Activated naive CD8-positive, alpha-beta T cell treated with anti-CD3 and anti-CD28 coated beads for 36 hours (primary cell): Measurements from ENCODE around the gene RNPS1. TPM values are rescaled to one million over a fixed set of nuclear protein-coding genes. Genes with fewer than 3 reads are reported as not detected.
A peak's percentile ranks its signal among the peaks of the same experiment; 100 is the strongest.

Experiments used
- DNase-seq: peaks from one replicate; pipeline ENCODE4 v3.0.0; 2021
- H3K27ac Mint-ChIP-seq: one replicate; pipeline ENCODE4 v1.8.0; 2022; ENCODE audit warnings: mild to moderate bottlenecking, moderate library complexity, mixed read lengths
- H3K27me3 Mint-ChIP-seq: one replicate; pipeline ENCODE4 v1.8.0; 2022; ENCODE audit warnings: mild to moderate bottlenecking, mixed read lengths
- H3K36me3 Mint-ChIP-seq: one replicate; pipeline ENCODE4 v1.8.0; 2021; ENCODE audit warnings: mild to moderate bottlenecking, mixed read lengths
- H3K4me1 Mint-ChIP-seq: one replicate; pipeline ENCODE4 v1.8.0; 2021; ENCODE audit warnings: mixed read lengths
- H3K4me3 Mint-ChIP-seq: one replicate; pipeline ENCODE4 v1.8.0; 2022; ENCODE audit warnings: mild to moderate bottlenecking, moderate library complexity, mixed read lengths
- H3K9me3 Mint-ChIP-seq: one replicate; pipeline ENCODE4 v1.8.0; 2022; ENCODE audit warnings: mixed read lengths
- total RNA-seq, 2 experiments: library from RNA; stranded (reverse); gene quantifications; one replicate each; pipeline ENCODE4 v1.2.3, GENCODE V29; 2021

RNPS1 gene
- total RNA-seq, 2 experiments from 2014 or later, result 403 to 415 TPM

GRCh38 chr16:2208772-2209171, 59.2 kb downstream of the RNPS1 start:
- Mint-ChIP-seq H3K4me3 (no peak overlapping the region), H3K36me3 (peaks cover 35% of the 10 kb centered on the region), H3K27ac (no peak overlapping the region), H3K9me3 (no peaks in the 10 kb centered on the region), H3K4me1 (peaks cover 31% of the 10 kb centered on the region), H3K27me3 (no peaks in the 10 kb centered on the region)
- DNase-seq, result no peak

- no peak for DNase-seq
- Mint-ChIP-seq H3K4me3 (no peak overlapping the region), H3K36me3 (peaks cover 30% of the 10 kb centered on the region), H3K27ac (no peak overlapping the region), H3K9me3 (no peaks in the 10 kb centered on the region), H3K4me1 (peaks cover 31% of the 10 kb centered on the region), H3K27me3 (no peaks in the 10 kb centered on the region)
These were observed 59.6 kb downstream of the RNPS1 start for GRCh38 chr16:2208308-2208707.

GRCh38 chr16:2207872-2208271, 60.1 kb downstream of the RNPS1 start:
- Mint-ChIP-seq H3K27me3 (no peaks in the 10 kb centered on the region), H3K27ac (peak overlapping the region; percentile 61), H3K4me3 (peak overlapping the region; percentile 88), H3K36me3 (peaks cover 26% of the 10 kb centered on the region), H3K4me1 (peaks cover 26% of the 10 kb centered on the region), H3K9me3 (no peaks in the 10 kb centered on the region)
- DNase-seq, result no peak

- peaks cover 20% of the 10 kb centered on the region for H3K4me1 Mint-ChIP-seq
- H3K27me3 Mint-ChIP-seq, result no peaks in the 10 kb centered on the region
- H3K9me3 Mint-ChIP-seq, result no peaks in the 10 kb centered on the region
These were observed 61.0 kb downstream of the RNPS1 start for GRCh38 chr16:2206780-2207433.

GRCh38 chr16:2206420-2206779, 61.5 kb downstream of the RNPS1 start:
- DNase-seq, result no peak
- Mint-ChIP-seq H3K4me1 (peaks cover 17% of the 10 kb centered on the region), H3K27ac (peak overlapping the region; percentile 81), H3K9me3 (no peaks in the 10 kb centered on the region), H3K27me3 (no peaks in the 10 kb centered on the region), H3K36me3 (peaks cover 19% of the 10 kb centered on the region), H3K4me3 (peak overlapping the region; percentile 88)

More at GRCh38 chr16:2206780-2207433, 61.0 kb downstream of the RNPS1 start:
- Mint-ChIP-seq H3K4me3 (peak overlapping the region; percentile 88), H3K36me3 (peaks cover 19% of the 10 kb centered on the region), H3K27ac (peak overlapping the region; percentile 81)
- no peak for DNase-seq

- Mint-ChIP-seq H3K4me1 (peaks cover 17% of the 10 kb centered on the region), H3K9me3 (no peaks in the 10 kb centered on the region), H3K27ac (peak overlapping the region; percentile 81), H3K36me3 (peaks cover 19% of the 10 kb centered on the region), H3K4me3 (peak overlapping the region; percentile 88), H3K27me3 (no peaks in the 10 kb centered on the region)
- DNase-seq, result no peak
These were observed 62.0 kb downstream of the RNPS1 start for GRCh38 chr16:2205967-2206313.

GRCh38 chr16:2205104-2205966, 62.6 kb downstream of the RNPS1 start, which contains the start of gene MLST8:
Gene MLST8 (plus strand): TSS chr16:2205454. CDS start chr16:2206086, 632 bp downstream.
- DNase-seq, result peak; percentile 91
- H3K27me3 Mint-ChIP-seq, result no peaks in the 10 kb centered on the region
- peaks cover 19% of the 10 kb centered on the region for H3K36me3 Mint-ChIP-seq
- no peaks in the 10 kb centered on the region for H3K9me3 Mint-ChIP-seq
- H3K4me3 Mint-ChIP-seq, result peak within 1 kb of the TSS; percentile 88
- peaks cover 17% of the 10 kb centered on the region for H3K4me1 Mint-ChIP-seq
- peak within 1 kb of the TSS; percentile 86 for H3K27ac Mint-ChIP-seq

- peaks cover 17% of the 10 kb centered on the region for H3K4me1 Mint-ChIP-seq
- peak overlapping the region; percentile 82 for H3K4me3 Mint-ChIP-seq
- H3K27ac Mint-ChIP-seq, result peak overlapping the region; percentile 78
- H3K27me3 Mint-ChIP-seq, result no peaks in the 10 kb centered on the region
- DNase-seq, result no peak
- H3K9me3 Mint-ChIP-seq, result no peaks in the 10 kb centered on the region
- H3K36me3 Mint-ChIP-seq, result peaks cover 19% of the 10 kb centered on the region
These were observed 63.4 kb downstream of the RNPS1 start for GRCh38 chr16:2204416-2205103.

Other genes starting within 250 kb of the RNPS1 start
- 10 to 100 TPM; 29.1 to 34.2 TPM for gene NPW, start 248.3 kb downstream of the RNPS1 start, total RNA-seq
- gene NHERF2, start 241.2 kb downstream of the RNPS1 start, total RNA-seq, result 1 to 10 TPM; 2.4 to 3.7 TPM
- gene NTHL1, start 220.3 kb downstream of the RNPS1 start, total RNA-seq, result 10 to 100 TPM; 30.6 to 32.0 TPM
- 10 to 100 TPM; 52.3 to 57.5 TPM for gene TSC2, start 220.1 kb downstream of the RNPS1 start, total RNA-seq
- gene PKD1, start 132.2 kb downstream of the RNPS1 start, total RNA-seq, result 10 to 100 TPM; 52.6 to 54.5 TPM
- gene RAB26, start 119.5 kb downstream of the RNPS1 start, total RNA-seq, result under 1 TPM; 0.26 to 0.35 TPM
- 10 to 100 TPM; 86.4 to 89.2 TPM for gene TRAF7, start 112.3 kb downstream of the RNPS1 start, total RNA-seq
- 1 to 10 TPM; 1.8 to 3.4 TPM for gene CASKIN1, start 71.5 kb downstream of the RNPS1 start, total RNA-seq
- gene MLST8, start 62.7 kb downstream of the RNPS1 start, total RNA-seq, result 10 to 100 TPM; 89.5 to 92.3 TPM
- gene BRICD5, start 57.3 kb downstream of the RNPS1 start, total RNA-seq, result 1 to 10 TPM; 2.3 to 6.4 TPM
- gene PGP, start 53.3 kb downstream of the RNPS1 start, total RNA-seq, result 10 to 100 TPM; 24.2 to 24.5 TPM
- gene E4F1, start 44.5 kb downstream of the RNPS1 start, total RNA-seq, result 10 to 100 TPM; 23.0 to 24.1 TPM
- under 1 TPM; 0.87 to 0.92 TPM for gene DNASE1L2, start 31.7 kb downstream of the RNPS1 start, total RNA-seq
- 10 to 100 TPM; 27.5 to 30.0 TPM for gene ECI1, start 16.5 kb downstream of the RNPS1 start, total RNA-seq
- 1 to 10 TPM; 3.5 to 4.0 TPM for gene ABCA3, start 72.6 kb upstream of the RNPS1 start, total RNA-seq
- 10 to 100 TPM; 38.3 to 38.8 TPM for gene CCNF, start 161.3 kb upstream of the RNPS1 start, total RNA-seq
- 10 to 100 TPM; 24.0 to 26.5 TPM for gene TEDC2, start 192.0 kb upstream of the RNPS1 start, total RNA-seq
- not detected for gene NTN3, start 203.2 kb upstream of the RNPS1 start, total RNA-seq
- 10 to 100 TPM; 21.1 to 23.0 TPM for gene TBC1D24, start 207.0 kb upstream of the RNPS1 start, total RNA-seq
- 100 to 1,000 TPM; 124 to 125 TPM for gene ATP6V0C, start 245.8 kb upstream of the RNPS1 start, total RNA-seq